Stimulated activated CD4-positive, alpha-beta T cell treated with anti-CD3 and anti-CD28 coated beads, Interleukin-12 subunit alpha, Interleukin-12 subunit beta, amount 100 ng/mL, for 24 hours (primary cell): Measurements from ENCODE around the gene HOXC13.

Source experiments
- DNase-seq, 2 experiments: peaks; one replicate each; pipeline ENCODE4 v3.0.0-alpha.2; 2020; ENCODE audit warnings: low read depth in 2 of 2

HOXC13 gene

GRCh38 chr12:53970451-53970850 lies 31.8 kb downstream of the HOXC13 start:
- DNase-seq, result no peak

GRCh38 chr12:53971129-53971528 lies 32.5 kb downstream of the HOXC13 start:
- no peak for DNase-seq

GRCh38 chr12:53971686-53972085 lies 33.1 kb downstream of the HOXC13 start:
- DNase-seq, result no peak

DNA sequence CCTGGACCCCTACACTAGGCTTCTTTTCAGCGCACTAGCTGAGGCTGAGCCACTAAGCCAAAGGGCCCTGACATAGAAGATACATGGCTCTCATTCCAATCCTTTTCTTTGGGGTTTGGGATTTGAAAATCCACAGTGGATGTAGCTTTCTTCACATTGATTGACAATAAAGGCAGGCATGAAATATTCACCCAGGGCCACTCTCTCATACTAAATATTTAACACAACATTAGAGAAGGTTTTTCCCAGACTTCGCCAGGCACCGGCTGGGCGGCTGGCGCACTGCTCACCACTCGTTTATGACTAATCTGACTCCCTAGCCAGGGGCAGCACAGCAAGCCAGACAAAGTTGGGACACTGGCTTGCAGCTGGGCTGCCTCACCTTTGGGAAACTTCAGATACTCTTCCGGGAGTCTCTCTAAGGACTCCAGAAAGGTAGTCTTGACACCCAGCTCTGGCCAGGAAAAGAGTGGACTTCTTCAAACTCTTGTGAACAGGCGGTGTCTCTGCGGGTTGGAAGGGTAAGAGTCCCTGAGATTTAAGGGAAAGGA lies 33.6 kb downstream of the HOXC13 start:
- DNase-seq, result no peak

- DNase-seq, result no peak
These were observed 34.1 kb downstream of the HOXC13 start, which contains the start of gene HOXC11 for GRCh38 chr12:53972722-53973235. Gene HOXC11 (plus strand): TSS chr12:53973126. CDS start chr12:53973242, 116 bp downstream.

DNA sequence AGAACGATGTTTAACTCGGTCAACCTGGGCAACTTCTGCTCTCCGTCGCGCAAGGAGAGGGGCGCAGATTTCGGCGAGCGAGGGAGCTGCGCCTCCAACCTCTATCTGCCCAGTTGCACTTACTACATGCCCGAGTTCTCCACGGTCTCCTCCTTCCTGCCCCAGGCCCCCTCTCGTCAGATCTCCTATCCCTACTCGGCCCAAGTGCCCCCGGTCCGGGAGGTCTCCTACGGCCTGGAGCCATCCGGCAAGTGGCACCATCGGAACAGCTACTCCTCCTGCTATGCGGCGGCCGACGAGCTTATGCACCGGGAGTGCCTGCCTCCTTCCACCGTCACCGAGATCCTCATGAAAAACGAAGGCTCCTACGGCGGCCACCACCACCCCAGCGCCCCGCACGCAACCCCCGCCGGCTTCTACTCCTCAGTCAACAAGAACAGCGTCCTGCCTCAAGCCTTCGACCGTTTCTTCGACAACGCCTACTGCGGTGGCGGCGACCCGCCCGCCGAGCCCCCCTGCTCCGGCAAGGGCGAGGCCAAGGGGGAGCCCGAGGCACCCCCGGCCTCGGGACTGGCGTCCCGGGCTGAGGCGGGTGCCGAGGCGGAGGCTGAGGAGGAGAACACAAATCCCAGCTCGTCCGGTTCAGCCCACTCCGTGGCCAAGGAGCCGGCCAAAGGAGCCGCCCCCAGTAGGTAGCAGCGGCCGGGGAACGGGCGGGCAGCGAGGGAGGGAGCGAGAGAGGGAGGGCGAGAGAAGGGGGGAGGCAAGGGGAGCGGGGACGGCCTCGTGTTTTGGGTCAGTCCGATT lies 34.8 kb downstream of the HOXC13 start:
- no peak for DNase-seq

- no peak for DNase-seq
These were observed 35.7 kb downstream of the HOXC13 start, which contains the start of gene HOTAIR for GRCh38 chr12:53974084-53975063. Gene HOTAIR (minus strand): TSS chr12:53974954.

DNA sequence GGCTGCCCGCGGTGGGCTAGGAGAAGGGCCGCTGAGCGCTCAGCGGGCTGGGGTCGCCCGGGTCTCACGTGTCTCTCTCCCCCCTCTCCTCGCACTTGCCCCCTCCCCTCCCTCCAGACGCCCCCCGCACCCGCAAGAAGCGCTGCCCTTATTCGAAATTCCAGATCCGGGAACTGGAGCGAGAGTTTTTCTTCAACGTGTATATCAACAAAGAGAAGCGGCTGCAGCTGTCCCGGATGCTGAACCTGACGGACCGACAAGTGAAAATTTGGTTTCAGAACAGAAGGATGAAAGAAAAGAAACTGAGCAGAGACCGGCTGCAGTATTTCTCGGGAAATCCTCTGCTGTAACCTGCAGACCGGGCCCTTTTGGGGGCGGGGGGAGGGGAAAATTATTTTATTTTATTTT lies 36.4 kb downstream of the HOXC13 start:
- no peak for DNase-seq

DNA sequence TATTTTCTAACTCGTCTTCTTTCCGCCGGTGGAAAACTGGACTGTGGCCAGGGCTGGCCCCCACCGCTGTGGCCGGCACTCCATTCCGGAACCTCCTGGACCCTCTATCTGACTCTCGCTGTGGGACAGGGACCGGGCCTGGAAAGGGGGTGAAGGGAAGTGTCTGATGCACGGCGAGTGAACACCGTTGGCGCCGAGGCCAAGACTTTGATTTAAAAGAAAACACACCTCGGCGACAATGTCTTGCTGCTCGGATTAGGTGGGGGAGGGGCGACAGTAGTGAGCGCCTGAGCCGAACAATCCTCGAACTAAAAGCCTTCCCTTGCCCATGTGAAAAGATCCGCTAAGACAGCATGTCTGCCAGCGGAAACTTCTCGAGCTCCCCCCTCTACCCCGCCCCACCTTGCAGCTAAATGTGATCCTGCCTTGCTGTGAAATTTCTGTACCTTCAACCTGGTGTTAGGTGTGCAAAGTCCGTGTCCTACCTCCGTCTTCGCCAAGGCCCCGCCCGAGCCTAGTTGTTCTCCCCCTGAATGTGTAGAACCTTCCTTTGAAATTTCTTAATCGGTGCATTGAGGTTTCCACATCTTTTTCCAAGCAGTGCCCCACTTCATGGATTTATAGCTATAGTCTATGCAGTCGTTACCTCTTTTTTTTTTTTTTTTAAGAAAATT lies 37.0 kb downstream of the HOXC13 start:
- no peak for DNase-seq

DNA sequence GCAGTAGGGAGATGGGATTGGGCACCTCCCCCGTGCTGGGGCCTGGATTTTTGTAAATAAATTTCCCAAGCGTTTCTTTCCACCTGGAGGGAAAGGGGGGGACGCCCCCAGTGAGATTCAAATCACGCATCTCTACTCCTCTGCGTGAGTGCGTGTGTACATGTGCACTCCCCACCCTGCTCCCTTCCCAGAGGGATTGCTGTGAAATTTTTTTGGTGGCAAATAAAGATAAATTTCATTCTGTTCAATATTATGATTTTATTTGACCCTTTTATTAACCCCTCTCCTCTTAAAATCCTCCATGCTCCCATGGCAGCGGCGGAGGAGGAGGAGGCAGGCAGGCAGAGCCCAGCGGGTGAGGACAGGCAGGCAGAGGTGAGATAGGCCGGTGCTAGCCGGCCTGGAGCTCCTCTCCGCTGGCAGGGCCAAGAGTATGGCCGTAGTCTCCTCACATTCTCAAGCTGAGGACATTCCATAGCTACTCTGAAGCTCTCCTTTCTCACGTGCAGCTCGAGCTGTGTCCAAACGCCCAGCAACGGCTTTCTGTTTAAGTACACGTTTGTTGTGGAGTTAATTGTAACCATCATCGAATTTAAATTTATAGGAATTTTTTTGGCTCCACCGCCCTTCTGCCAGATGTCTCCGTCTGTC lies 37.7 kb downstream of the HOXC13 start:
- DNase-seq, result no peak

- no peak for DNase-seq
These were observed 38.4 kb downstream of the HOXC13 start for GRCh38 chr12:53976823-53977595.

DNA sequence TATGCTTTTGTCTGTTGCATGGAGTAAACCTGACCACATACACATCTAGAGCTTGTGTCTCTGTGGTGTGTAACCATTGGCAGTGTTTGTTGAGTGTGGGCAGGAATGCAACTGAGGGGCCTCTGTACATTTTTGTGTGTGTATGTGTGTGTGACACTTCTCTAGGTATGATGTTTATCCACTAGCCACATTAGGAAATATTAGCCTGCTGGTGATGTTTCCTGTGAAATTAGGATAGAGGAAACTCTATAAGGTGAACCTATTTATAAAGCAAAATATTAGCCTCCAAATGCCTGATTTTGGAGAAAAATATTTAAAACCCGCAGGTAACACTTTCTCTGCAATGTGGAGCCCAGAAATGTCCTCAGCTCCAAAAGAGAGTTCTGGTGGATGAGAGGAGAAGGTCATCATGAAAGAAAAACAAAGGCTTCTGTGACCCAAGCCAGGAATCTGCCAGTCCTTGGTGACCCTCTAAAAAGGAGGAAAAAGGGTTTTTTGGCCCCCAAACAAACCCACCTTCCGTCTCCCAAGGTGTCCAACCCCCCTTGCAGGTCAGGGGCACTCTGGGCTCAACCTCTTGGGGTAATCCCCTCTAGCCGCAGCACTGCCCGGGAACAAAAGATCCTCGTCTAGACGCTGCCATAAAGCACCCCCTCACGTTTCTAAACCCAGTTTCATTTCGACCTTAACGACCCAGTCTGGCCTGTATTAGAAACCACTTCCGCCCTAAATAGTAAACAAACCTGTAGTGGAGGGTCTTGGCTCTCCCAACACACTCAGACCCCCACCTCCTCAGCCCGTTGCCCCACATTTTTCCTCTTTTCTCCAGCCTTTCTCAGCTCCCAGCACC lies 39.2 kb downstream of the HOXC13 start:
- no peak for DNase-seq

DNA sequence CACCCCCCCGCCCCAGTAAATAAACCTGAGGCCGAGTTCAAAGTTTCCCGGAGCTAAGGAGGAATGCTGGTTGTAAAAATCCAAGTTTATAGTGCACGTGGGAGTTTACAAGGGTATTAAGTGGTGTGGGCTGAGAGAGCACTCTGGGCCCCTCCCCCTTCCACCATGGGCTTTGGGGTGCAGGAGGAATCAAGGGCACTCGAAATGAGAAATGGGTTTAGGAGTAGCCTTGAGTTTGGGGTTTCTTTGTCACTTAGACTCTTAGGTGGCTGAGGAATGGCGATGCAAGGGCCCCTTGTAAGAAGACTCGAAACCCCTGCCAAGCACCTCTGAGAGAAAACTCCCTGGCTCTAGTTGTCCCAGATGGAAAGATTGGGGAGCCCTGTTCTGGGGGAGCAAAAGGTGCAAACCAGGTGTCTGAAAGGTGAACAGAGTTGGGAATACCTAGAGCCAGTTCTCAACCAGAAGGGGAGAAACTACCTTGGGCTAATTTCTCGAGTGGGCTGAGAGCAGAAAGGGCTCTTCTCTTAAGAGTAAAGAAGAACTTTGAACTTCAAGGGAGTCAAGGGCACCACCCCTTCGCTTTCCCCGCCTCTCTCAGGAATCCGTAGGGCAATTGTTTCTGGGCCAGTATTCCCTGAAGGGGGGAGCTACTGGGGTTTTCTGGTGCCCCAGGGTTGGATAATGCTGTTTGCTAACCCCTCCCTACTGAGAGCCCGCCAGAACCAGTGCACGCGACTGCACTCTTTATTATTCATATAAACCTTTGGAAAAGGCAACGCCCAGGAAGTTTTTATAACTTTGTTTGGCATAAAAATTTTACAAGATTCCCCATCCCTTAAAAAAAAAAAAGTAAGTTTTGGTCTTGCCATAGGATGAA lies 40.1 kb downstream of the HOXC13 start:
- DNase-seq, result no peak

DNA sequence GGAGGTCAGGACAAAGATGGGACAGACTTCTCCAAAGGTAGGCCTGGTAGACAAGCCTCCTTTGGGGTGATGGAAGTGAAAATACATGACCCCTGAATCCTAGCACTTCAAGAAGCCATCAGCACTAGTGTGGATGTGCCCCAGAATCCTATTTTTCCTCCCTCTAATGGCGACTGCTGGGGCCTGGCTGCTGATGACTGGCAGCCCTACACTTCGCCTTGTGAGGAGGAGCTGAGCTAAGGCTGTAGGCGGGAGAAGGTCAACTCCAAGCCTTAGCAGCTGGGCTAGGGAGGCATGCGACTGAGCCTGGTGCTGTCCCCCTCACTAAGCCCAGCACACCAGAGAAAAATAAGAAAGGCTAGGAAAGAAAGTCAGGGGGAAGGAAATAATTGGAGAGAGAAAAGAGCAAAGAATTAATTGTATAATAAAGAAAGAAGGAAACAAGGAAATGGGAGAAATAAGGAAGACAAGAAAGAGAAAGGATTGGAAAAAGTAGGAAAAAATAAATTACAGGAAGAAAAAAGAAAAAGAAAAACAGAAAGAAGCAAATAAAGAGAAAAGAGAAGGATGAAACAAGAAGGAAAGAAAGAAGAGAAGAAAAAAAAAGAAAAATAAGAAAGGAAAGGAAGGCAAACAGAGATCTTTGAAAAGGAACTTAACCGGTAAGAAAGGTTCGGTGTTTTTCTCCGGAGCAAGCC lies 41.6 kb downstream of the HOXC13 start:
- no peak for DNase-seq

GRCh38 chr12:53980802-53981496 lies 42.3 kb downstream of the HOXC13 start:
- no peak for DNase-seq

GRCh38 chr12:53981634-53982565 lies 43.3 kb downstream of the HOXC13 start:
- DNase-seq, result no peak
